ENCODE results near the gene NHSL2. TPM values are rescaled to one million over a fixed set of nuclear protein-coding genes. Genes with fewer than 3 reads are reported as not detected.
A peak's percentile ranks its signal among the peaks of the same experiment; 100 is the strongest.

The NHSL2 gene
- total RNA-seq, 2 experiments from 2014 or later: 7.9 to 8.7 TPM

DNA sequence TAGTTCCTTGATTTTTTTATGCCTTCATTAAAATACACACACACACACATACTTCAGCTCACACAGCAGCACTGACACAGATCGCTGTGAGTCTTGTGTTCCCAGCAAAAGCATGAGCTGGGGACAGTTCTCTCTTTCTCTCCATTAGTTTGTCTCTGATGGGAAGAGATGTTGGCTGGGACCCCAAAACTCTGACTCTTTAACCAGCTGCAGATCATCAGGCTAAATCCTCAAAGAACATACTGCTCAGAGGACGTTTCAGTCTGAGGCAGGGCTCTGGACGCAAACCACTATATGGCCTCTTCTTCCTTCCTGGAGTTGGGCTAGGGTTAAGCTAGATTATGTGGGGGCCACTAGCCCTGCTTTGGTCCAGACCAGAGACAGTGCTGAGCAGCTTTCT lies 109.6 kb downstream of the NHSL2 start:
- DNase-seq: no peak
- no peaks in the 10 kb centered on the region for H3K9me3 Mint-ChIP-seq
- H3K4me3 Mint-ChIP-seq: no peak overlapping the region
- H3K36me3 Mint-ChIP-seq (ENCODE audit: low read depth): no peaks in the 10 kb centered on the region
- ChIA-PET CTCF (interaction anchor here (1.2 to 7.4 kb wide), 6 partner anchors 10 to 111 kb away, joined by 4 to 95 read pairs (median 8); partner anchors contain the start of gene RTL5), POLR2A (interaction anchor here (0.9 to 5.7 kb wide), 3 partner anchors 85 to 106 kb away, joined by 3 to 35 read pairs (median 3); no protein-coding TSS in a partner anchor)
- no peak overlapping the region for H3K27ac Mint-ChIP-seq
- H3K4me1 Mint-ChIP-seq: peaks cover 31% of the 10 kb centered on the region
- peaks cover 48% of the 10 kb centered on the region for H3K27me3 Mint-ChIP-seq

DNA sequence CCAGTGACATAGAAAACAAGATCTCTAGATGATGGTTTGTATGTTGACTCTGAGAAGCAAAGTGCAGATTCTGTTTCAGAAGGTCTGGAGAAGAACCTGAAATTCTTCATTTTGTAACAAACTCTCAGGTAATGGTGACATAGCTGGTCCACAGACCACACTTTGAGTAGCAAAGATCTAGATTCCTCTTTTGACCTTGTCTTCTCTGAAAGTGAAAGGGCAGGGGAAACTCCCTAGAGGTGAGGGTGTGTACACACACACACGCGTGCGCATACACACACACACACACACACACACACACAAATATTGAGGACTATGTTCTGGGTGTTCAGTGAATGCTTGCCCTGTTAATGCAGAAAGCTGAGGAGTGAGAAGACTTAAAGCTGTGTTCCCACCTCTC lies 110.1 kb downstream of the NHSL2 start:
- no peak for DNase-seq
- ChIA-PET CTCF (interaction anchor here (1.0 to 7.4 kb wide), 8 partner anchors 10 to 111 kb away, joined by 3 to 95 read pairs (median 6); partner anchors contain the start of gene RTL5), POLR2A (interaction anchor here (0.9 to 5.7 kb wide), 4 partner anchors 32 to 105 kb away, joined by 3 to 35 read pairs (median 3); no protein-coding TSS in a partner anchor)
- Mint-ChIP-seq H3K9me3 (no peaks in the 10 kb centered on the region), H3K4me3 (no peak overlapping the region), H3K4me1 (peaks cover 31% of the 10 kb centered on the region), H3K36me3 (ENCODE audit: low read depth) (no peaks in the 10 kb centered on the region), H3K27me3 (peaks cover 44% of the 10 kb centered on the region), H3K27ac (no peak overlapping the region)

DNA sequence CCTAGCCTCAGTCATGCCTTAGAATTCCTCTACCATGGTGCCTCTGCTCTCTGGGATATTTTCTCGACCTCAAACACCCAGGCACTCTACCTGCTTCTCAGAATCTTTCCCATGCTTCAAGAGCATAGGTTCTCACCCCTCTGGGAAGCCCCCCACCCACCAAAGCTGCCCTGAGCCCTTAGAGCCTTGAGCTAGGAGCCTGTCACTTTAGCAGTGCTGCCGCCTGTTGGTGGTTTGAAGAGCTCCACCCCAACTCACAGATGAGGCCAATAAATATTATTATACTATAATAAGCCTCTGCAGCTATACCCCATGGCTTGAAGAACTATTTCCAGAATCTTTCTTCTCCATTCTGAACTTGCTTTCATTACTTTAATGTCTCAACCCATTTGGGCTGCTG lies 111.3 kb downstream of the NHSL2 start:
- CTCF ChIA-PET: interaction anchor here (0.8 to 7.4 kb wide), 18 partner anchors 9 to 159 kb away, joined by 3 to 95 read pairs (median 6); partner anchors contain the start of gene RTL5
- H3K4me1 Mint-ChIP-seq: peaks cover 34% of the 10 kb centered on the region
- DNase-seq: peak; percentile 22
- no peaks in the 10 kb centered on the region for H3K36me3 Mint-ChIP-seq (ENCODE audit: low read depth)
- H3K27me3 Mint-ChIP-seq: peaks cover 37% of the 10 kb centered on the region
- H3K9me3 Mint-ChIP-seq: no peaks in the 10 kb centered on the region
- H3K27ac Mint-ChIP-seq: no peak overlapping the region
- no peak overlapping the region for H3K4me3 Mint-ChIP-seq
- POLR2A ChIA-PET: interaction anchor here (1.1 to 5.7 kb wide), 2 partner anchors 30 to 104 kb away, joined by 3 to 35 read pairs; no protein-coding TSS in a partner anchor

DNA sequence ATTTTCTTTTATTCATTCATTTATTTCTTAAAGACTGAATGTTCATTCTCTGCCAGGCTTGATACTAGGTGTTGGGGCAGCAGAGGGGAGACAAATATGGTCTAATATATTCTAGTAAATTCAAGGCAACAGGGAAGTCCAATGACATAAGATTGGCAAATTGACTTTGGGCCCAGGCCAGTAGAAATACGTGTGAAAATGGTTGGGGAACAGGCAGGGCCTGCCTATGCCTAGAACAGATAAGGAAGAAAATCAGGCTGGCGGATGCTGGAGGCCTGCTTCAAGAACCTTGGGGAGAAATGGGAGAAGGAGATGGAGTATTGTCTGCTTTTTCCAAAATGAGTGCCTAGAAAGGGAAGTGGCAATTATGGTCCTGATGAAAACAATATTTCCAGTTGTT lies 112.4 kb downstream of the NHSL2 start:
- no peak overlapping the region for H3K27ac Mint-ChIP-seq
- no peaks in the 10 kb centered on the region for H3K9me3 Mint-ChIP-seq
- H3K27me3 Mint-ChIP-seq: peaks cover 29% of the 10 kb centered on the region
- H3K36me3 Mint-ChIP-seq (ENCODE audit: low read depth): no peaks in the 10 kb centered on the region
- H3K4me3 Mint-ChIP-seq: no peak overlapping the region
- POLR2A ChIA-PET: no interaction called here
- no peak for DNase-seq
- CTCF ChIA-PET: interaction anchor here (1.5 to 7.4 kb wide), 4 partner anchors 8 to 102 kb away, joined by 5 to 95 read pairs (median 8); no protein-coding TSS in a partner anchor
- peaks cover 30% of the 10 kb centered on the region for H3K4me1 Mint-ChIP-seq

DNA sequence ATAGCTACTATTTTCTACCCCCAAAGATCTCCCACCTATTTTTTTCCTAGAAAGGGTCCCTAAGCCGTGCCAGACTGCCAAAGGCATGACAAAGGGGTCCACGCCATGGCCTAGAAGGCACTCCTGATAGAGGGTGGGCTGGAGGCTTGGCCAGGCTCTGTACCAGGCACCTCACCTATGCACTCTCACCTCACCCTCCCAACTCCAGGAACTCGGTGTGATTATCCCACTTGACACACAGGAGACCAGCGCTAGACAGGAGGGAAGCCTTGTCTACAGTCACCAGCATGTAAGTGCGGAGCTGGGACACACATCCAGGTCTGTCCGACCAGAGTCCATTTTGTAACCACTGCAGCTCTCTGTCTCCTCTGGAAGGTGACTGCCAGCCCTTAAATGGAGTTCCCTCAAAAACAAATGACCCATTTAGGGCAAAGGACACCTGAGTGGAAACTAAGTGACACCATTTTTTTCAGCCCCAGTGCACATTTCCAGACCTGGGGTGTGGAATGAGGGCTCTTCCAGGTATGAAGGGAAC lies 114.7 kb downstream of the NHSL2 start:
- H3K27ac Mint-ChIP-seq: no peak overlapping the region
- H3K4me1 Mint-ChIP-seq: peaks cover 19% of the 10 kb centered on the region
- H3K4me3 Mint-ChIP-seq: no peak overlapping the region
- H3K27me3 Mint-ChIP-seq: peaks cover 18% of the 10 kb centered on the region
- no peaks in the 10 kb centered on the region for H3K9me3 Mint-ChIP-seq
- CTCF ChIA-PET: interaction anchor here (1.2 to 1.7 kb wide), 2 partner anchors 26 to 101 kb away, joined by 4 read pairs; no protein-coding TSS in a partner anchor
- DNase-seq: no peak
- POLR2A ChIA-PET: no interaction called here
- no peaks in the 10 kb centered on the region for H3K36me3 Mint-ChIP-seq (ENCODE audit: low read depth)

DNA sequence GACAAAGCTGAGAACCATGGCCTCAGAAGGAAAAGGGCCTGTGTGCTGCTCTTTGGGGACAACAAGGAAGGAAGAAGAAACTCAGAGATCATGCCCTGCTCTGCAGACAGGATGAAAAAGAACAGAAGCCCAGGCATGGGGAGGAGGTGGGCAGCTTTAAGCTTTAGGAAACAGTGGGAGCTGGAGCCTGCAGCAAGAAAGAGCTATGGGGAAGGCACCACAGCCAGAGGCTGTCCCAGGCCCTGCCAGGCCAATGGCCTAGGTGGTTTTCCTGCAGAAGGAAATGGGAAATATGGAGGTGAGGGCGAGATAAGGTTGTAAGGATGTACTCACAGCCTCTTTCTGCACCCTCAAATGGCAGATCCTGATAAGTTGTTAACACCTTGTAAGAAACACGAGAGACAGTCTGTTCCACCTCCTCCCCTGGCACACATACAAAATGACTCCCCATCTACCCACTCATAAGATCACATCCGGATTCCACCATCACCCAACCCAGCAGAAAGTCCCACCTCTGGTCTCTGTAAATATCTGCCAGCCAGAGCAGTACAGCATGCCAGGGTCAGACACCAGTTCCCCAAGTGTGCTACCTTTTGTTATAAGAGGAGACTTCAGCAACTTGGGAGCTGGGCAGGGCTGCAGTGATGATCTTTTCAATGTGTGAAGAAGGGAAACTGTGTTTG lies 115.8 kb downstream of the NHSL2 start:
- H3K4me3 Mint-ChIP-seq: no peak overlapping the region
- H3K27ac Mint-ChIP-seq: no peak overlapping the region
- peaks cover 9% of the 10 kb centered on the region for H3K27me3 Mint-ChIP-seq
- ChIA-PET POLR2A (no interaction called here), CTCF (no interaction called here)
- H3K4me1 Mint-ChIP-seq: peaks cover 7% of the 10 kb centered on the region
- no peaks in the 10 kb centered on the region for H3K9me3 Mint-ChIP-seq
- no peaks in the 10 kb centered on the region for H3K36me3 Mint-ChIP-seq (ENCODE audit: low read depth)
- no peak for DNase-seq

DNA sequence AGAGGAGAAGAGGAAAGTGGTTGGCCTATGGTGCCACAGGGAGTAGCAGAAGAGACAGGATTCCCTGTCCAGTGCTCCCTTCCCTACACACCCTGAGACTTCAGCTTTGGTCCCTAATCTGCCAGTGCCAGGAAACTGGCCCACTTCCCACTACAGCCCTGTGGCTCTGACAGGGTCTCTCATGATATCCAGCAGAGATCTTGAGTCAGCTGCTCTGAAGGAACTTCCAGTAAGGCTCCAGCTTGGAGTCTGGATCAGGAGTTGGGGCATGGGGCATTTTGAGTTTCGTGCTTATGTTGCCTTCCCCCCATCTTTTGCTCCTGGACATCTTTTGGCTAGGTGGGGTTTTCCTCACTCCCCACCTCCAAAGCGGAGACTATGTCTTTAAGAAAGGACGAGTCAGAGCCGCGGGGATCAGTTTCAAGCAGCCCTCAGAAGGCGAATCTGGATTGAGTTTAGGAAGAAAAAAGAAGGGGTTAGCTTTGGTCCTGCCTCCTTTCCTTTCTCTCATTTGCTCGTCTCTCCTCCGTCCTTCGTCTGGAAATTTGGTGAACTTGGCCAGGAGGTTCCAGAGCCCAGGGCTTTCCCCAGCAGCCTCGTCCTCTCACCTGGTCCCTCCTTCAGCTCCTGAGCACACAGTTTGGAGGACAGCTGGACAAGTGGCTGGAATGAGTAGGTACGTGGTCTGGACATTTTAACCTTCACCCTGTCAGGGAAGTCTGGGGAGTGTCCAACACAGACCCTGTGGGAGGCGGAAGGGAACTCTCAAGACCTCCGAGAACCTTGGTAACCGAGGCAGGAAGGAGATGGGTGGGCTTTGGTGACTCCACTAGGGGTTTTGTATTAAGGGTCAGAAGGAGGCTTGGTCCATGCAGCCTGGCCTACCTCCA lies 116.6 kb downstream of the NHSL2 start:
- POLR2A ChIA-PET: no interaction called here
- H3K4me1 Mint-ChIP-seq: peaks cover 4% of the 10 kb centered on the region
- CTCF ChIA-PET: interaction anchor here (1.3 kb wide), 1 partner anchor 99 kb away, joined by 6 read pairs; no protein-coding TSS in a partner anchor

DNA sequence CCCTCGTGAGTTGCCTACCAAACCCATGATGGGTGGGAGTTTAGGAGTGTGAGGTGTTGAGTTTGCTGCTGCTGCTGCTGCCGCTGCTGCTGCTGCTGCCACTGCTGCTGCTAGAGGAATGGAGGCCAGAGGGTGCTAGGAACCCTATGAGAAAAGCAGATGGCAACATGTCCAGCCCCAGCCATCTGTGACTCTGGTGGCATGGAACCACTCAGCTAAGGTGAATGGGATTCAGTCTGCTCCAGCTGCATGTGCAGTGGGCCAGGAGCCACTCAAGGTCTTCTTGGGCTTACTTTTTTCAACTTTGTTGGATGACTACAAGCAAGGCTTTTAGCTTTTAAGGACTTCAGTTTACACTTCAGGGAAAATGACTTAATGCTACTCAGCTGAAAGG lies 117.3 kb downstream of the NHSL2 start:
- Mint-ChIP-seq H3K27ac (no peak overlapping the region), H3K4me1 (peaks cover 4% of the 10 kb centered on the region), H3K4me3 (no peak overlapping the region), H3K36me3 (ENCODE audit: low read depth) (no peaks in the 10 kb centered on the region), H3K9me3 (no peaks in the 10 kb centered on the region), H3K27me3 (peaks cover 5% of the 10 kb centered on the region)
- ChIA-PET POLR2A (no interaction called here), CTCF (interaction anchor here (1.3 kb wide), 1 partner anchor 98 kb away, joined by 6 read pairs; no protein-coding TSS in a partner anchor)
- no peak for DNase-seq

More for the DNA sequence above, 116.6 kb downstream of the NHSL2 start:
- peaks cover 5% of the 10 kb centered on the region for H3K27me3 Mint-ChIP-seq
- no peaks in the 10 kb centered on the region for H3K36me3 Mint-ChIP-seq (ENCODE audit: low read depth)
- H3K9me3 Mint-ChIP-seq: no peaks in the 10 kb centered on the region
- H3K27ac Mint-ChIP-seq: no peak overlapping the region
- H3K4me3 Mint-ChIP-seq: no peak overlapping the region
- no peak for DNase-seq

DNA sequence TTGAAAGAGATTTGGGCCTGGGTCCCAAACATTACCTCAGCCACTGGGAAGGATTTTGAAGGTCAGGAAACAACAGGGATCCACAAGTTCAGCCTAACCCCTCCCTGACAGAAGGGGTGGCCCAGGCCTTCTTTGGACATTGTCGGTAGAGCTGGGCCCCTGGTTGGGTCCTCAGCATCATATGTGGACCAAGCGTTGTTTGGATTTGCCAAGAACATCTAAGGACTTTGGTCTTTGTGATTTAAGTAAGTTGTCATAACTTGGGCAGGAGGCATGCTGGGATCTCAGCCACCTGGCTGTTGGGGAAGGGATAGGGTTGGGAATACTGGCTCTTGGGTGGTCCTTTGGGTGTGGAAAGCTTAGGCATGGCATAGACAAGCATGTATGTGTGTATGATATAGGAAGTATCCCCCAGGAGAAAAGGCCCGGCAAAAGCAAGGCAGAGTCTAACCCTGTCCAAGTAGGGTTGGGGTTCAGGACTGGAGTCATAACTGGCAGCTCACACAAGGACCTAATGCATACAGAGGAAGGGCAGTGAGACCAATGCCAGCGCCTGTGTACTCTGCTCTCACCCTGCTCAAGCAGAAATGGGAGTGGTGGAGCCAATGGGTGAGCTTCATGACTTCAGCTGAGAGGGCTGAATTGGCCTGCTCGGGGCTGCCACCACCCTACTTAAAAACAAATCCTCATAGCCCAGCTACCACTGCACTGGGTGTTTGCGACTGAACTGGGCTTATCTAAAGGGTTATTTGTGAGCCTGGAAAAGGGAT lies 118.2 kb downstream of the NHSL2 start:
- Mint-ChIP-seq H3K36me3 (ENCODE audit: low read depth) (no peaks in the 10 kb centered on the region), H3K9me3 (no peaks in the 10 kb centered on the region), H3K4me3 (no peak overlapping the region), H3K27ac (no peak overlapping the region), H3K4me1 (peaks cover 4% of the 10 kb centered on the region), H3K27me3 (peaks cover 3% of the 10 kb centered on the region)
- CTCF ChIA-PET: interaction anchor here (1.3 kb wide), 1 partner anchor 98 kb away, joined by 6 read pairs; no protein-coding TSS in a partner anchor
- DNase-seq: no peak
- POLR2A ChIA-PET: no interaction called here

DNA sequence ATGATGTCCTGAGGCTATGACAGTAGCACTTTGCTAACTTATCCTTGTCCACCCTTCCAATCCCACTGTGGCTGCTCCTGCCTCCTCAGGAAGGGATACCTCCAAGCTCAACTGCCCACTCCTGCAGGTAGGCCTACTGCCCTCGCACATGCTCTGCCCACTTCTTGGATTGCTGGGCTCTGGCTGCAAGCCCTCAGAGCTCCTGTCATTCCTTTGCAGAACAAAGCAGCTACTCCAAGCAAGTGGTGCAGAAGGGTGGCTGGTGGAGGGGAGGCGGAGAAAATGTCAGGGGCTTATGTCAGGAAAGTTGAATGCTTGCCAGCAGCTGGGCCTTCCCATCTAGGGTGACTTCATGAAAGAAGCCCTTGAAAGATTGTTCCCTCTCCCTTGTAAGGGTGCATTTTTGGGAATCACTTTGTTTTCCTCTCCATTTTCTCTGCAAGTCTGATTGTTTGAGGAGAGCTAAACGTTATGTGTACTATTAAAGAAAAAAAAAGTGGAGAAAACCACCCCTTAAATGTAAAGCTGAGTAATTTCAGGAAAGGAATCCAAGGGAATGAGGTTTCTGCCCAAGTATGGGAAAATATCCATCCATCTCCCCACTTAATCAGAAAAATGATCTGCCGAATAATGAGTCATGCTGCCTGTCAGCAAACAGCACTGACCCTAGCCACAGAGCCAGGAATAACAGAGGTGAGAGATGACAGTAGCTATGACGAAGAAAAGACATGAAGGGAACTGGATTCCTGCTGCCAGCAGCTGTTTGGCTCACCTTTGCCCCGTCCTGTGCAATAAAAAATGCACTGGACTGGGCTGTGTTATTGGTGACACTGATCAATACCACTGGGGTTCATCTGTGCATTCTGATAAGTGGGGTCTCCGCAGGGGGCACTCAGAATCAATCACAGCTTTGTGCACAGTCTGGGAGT lies 119.1 kb downstream of the NHSL2 start:
- Mint-ChIP-seq H3K9me3 (no peaks in the 10 kb centered on the region), H3K4me1 (peaks cover 4% of the 10 kb centered on the region), H3K27me3 (peaks cover 3% of the 10 kb centered on the region), H3K36me3 (ENCODE audit: low read depth) (no peaks in the 10 kb centered on the region), H3K27ac (no peak overlapping the region), H3K4me3 (no peak overlapping the region)
- CTCF ChIA-PET: interaction anchor here (1.8 kb wide), 1 partner anchor 9 kb away, joined by 4 read pairs; no protein-coding TSS in a partner anchor
- POLR2A ChIA-PET: no interaction called here
- no peak for DNase-seq

DNA sequence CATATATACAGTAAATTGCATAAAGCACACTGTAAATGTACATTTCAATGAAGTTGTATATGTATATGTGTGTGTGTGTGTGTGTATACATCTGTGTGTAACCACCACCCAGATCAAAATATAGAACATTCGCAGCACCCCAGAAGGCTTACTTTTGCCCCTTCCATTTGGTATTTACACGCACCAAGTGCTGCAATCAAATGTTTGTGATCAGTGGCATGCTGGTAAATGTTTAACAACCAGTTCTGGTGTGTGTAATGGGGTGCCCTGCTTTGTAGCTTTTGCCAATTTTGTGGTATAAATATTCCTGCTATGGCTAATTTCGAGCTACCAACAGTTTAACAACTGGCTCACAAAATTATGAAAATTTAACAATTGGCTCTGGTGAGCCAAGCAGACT lies 119.8 kb downstream of the NHSL2 start:
- Mint-ChIP-seq H3K27ac (no peak overlapping the region), H3K36me3 (ENCODE audit: low read depth) (no peaks in the 10 kb centered on the region), H3K4me3 (no peak overlapping the region), H3K9me3 (no peaks in the 10 kb centered on the region), H3K4me1 (peaks cover 4% of the 10 kb centered on the region), H3K27me3 (peaks cover 6% of the 10 kb centered on the region)
- ChIA-PET POLR2A (no interaction called here), CTCF (interaction anchor here (1.8 kb wide), 1 partner anchor 10 kb away, joined by 4 read pairs; no protein-coding TSS in a partner anchor)
- no peak for DNase-seq

Data from activated CD4-positive, alpha-beta memory T cell treated with anti-CD3 and anti-CD28 coated beads, Interleukin-2, amount 10 ng/mL, durations not matched to agents 7 days and 5 days (primary cell).